Activated CD8-positive, alpha-beta T cell treated with anti-CD3 and anti-CD28 coated beads for 36 hours (primary cell): ENCODE measurements around the gene PVALEF. TPM values are rescaled to one million over a fixed set of nuclear protein-coding genes. Genes with fewer than 3 reads are reported as not detected.

Source experiments
- ATAC-seq: fragments of 200-7000 bp; cut with Tn5 transposase; one replicate; pipeline ENCODE4 v1.10.0; 2021; ENCODE audit warnings: mild to moderate bottlenecking, moderate library complexity
- CTCF ChIA-PET: fragments of 350-600 bp; sonication (Branson Sonifier 250); formaldehyde crosslinking; loops from one replicate; lab custom pipeline; 2021; ENCODE audit warnings: antibody characterized with exemption; lab: Charles Lee
- POLR2A ChIA-PET: fragments of 350-600 bp; sonication (Branson Sonifier 250); formaldehyde crosslinking; loops from one replicate; lab custom pipeline; 2021; ENCODE audit warnings: antibody characterized with exemption; lab: Charles Lee
- DNase-seq: peaks from one replicate; pipeline ENCODE4 v3.0.0-alpha.2; 2020
- H3K27ac Mint-ChIP-seq: one replicate; pipeline ENCODE4 v1.8.0; 2021; ENCODE audit warnings: mild to moderate bottlenecking, mixed read lengths
- H3K27me3 Mint-ChIP-seq: one replicate; pipeline ENCODE4 v1.8.0; 2021; ENCODE audit warnings: mixed read lengths
- H3K36me3 Mint-ChIP-seq: one replicate; pipeline ENCODE4 v1.8.0; 2021; ENCODE audit warnings: low read depth, mixed read lengths
- H3K4me1 Mint-ChIP-seq: one replicate; pipeline ENCODE4 v1.8.0; 2021; ENCODE audit warnings: low read depth, mixed read lengths
- H3K4me3 Mint-ChIP-seq: one replicate; pipeline ENCODE4 v1.8.0; 2021; ENCODE audit warnings: mild to moderate bottlenecking, moderate library complexity, mixed read lengths
- H3K9me3 Mint-ChIP-seq: one replicate; pipeline ENCODE4 v1.8.0; 2021; ENCODE audit warnings: mixed read lengths
- CTCF ChIP-seq: fragments of 200-600 bp; IDR thresholded peaks from one replicate; pipeline ENCODE4 v1.8.0; 2022; ENCODE audit warnings: antibody characterized with exemption, mild to moderate bottlenecking
- intact Hi-C: fragments of 100-400 bp; cut with micrococcal nuclease; formaldehyde crosslinking; loops from one replicate; pipeline ENCODE4 v1.10.0; 2022
- total RNA-seq, 2 experiments: library from RNA; stranded (reverse); gene quantifications; one replicate each; pipeline ENCODE4 v1.2.3, GENCODE V29; 2021

PVALEF gene
- total RNA-seq, 2 experiments from 2014 or later, result not detected

- Mint-ChIP-seq H3K36me3 (no peaks in the 10 kb centered on the region), H3K9me3 (no peaks in the 10 kb centered on the region), H3K4me1 (no peaks in the 10 kb centered on the region), H3K4me3 (no peak overlapping the region), H3K27ac (no peak overlapping the region), H3K27me3 (no peaks in the 10 kb centered on the region)
- intact Hi-C loops, result no loop called here
- ChIA-PET CTCF (no interaction called here), POLR2A (no interaction called here)
- DNase-seq (no peak), ATAC-seq (no peak)
- TF ChIP-seq CTCF, result no peak
Measured at GRCh38 chr17:81196505-81197408, 31.4 kb downstream of the PVALEF start.

GRCh38 chr17:81197409-81197795 is 32.1 kb downstream of the PVALEF start:
- no peaks in the 10 kb centered on the region for H3K9me3 Mint-ChIP-seq
- intact Hi-C loops, result no loop called here
- CTCF ChIA-PET, result interaction anchor here (1.0 kb wide), 1 partner anchor 55 kb away, joined by 3 read pairs; no protein-coding TSS in a partner anchor
- no peaks in the 10 kb centered on the region for H3K27me3 Mint-ChIP-seq
- H3K27ac Mint-ChIP-seq, result no peak overlapping the region
- H3K4me3 Mint-ChIP-seq, result no peak overlapping the region
- no peak for TF ChIP-seq CTCF
- H3K4me1 Mint-ChIP-seq, result no peaks in the 10 kb centered on the region
- no peak for DNase-seq
- no peak for ATAC-seq
- H3K36me3 Mint-ChIP-seq, result no peaks in the 10 kb centered on the region
- POLR2A ChIA-PET, result no interaction called here

- H3K27me3 Mint-ChIP-seq, result no peaks in the 10 kb centered on the region
- no peak for ATAC-seq
- CTCF ChIA-PET, result interaction anchor here (1.0 kb wide), 1 partner anchor 55 kb away, joined by 3 read pairs; no protein-coding TSS in a partner anchor
- H3K4me3 Mint-ChIP-seq, result no peak overlapping the region
- H3K9me3 Mint-ChIP-seq, result no peaks in the 10 kb centered on the region
- H3K36me3 Mint-ChIP-seq, result no peaks in the 10 kb centered on the region
- DNase-seq, result no peak
- intact Hi-C loops, result no loop called here
- no peak for TF ChIP-seq CTCF
- no peaks in the 10 kb centered on the region for H3K4me1 Mint-ChIP-seq
- no peak overlapping the region for H3K27ac Mint-ChIP-seq
- POLR2A ChIA-PET, result no interaction called here
Measured at GRCh38 chr17:81197831-81198490, 32.7 kb downstream of the PVALEF start.

- H3K27ac Mint-ChIP-seq, result no peak overlapping the region
- CTCF ChIA-PET, result no interaction called here
- no peak for DNase-seq
- intact Hi-C loops, result no loop called here
- no peaks in the 10 kb centered on the region for H3K27me3 Mint-ChIP-seq
- no peaks in the 10 kb centered on the region for H3K9me3 Mint-ChIP-seq
- TF ChIP-seq CTCF, result no peak
- H3K4me1 Mint-ChIP-seq, result no peaks in the 10 kb centered on the region
- no peak for ATAC-seq
- H3K4me3 Mint-ChIP-seq, result no peak overlapping the region
- POLR2A ChIA-PET, result no interaction called here
- no peaks in the 10 kb centered on the region for H3K36me3 Mint-ChIP-seq
Measured at GRCh38 chr17:81198826-81199481, 33.6 kb downstream of the PVALEF start.
